GM12892 (cell line): ENCODE results near the gene CCDC154.

Experiments
- DNase-seq: peaks from one replicate; pipeline ENCODE4 v3.0.0; 2011; ENCODE audit not compliant: insufficient read length
- FAIRE-seq: peaks from 2 replicates; lab custom pipeline; 2011; peaks lifted over from hg19 to GRCh38; lab: Jason Lieb, UNC
- POLR2A ChIP-seq: IDR thresholded peaks from 2 replicates; pipeline ENCODE4 v1.6.1; 2011; ENCODE audit warnings: low read depth, low read length, control low read depth
- POLR2AphosphoS5 ChIP-seq: IDR thresholded peaks from 2 replicates; pipeline ENCODE4 v1.6.1; 2011; ENCODE audit warnings: low read depth, low read length, control low read depth
- TAF1 ChIP-seq: IDR thresholded peaks from 2 replicates; pipeline ENCODE4 v1.6.1; 2011; ENCODE audit warnings: low read depth, mild to moderate bottlenecking, control low read depth, low read length, borderline replicate concordance

Gene CCDC154

GRCh38 chr16:1401061-1401757, 43.1 kb downstream of the CCDC154 start:
- DNase-seq (no peak), FAIRE-seq (no peak)
- TF ChIP-seq TAF1 (no peak), POLR2AphosphoS5 (no peak), POLR2A (no peak)

- FAIRE-seq (no peak), DNase-seq (no peak)
- TF ChIP-seq POLR2A (no peak), TAF1 (no peak), POLR2AphosphoS5 (no peak)
Observed at GRCh38 chr16:1398826-1399581, 45.4 kb downstream of the CCDC154 start.

GRCh38 chr16:1398351-1398750, 46.0 kb downstream of the CCDC154 start:
- no peak for DNase-seq
- TF ChIP-seq POLR2A, result no peak
- no peak for TF ChIP-seq TAF1
- TF ChIP-seq POLR2AphosphoS5, result no peak
- FAIRE-seq, result no peak

GRCh38 chr16:1397779-1398178, 46.6 kb downstream of the CCDC154 start:
- TF ChIP-seq POLR2A, result no peak
- no peak for TF ChIP-seq TAF1
- no peak for TF ChIP-seq POLR2AphosphoS5
- FAIRE-seq, result no peak

GRCh38 chr16:1395444-1396031, 48.8 kb downstream of the CCDC154 start:
- FAIRE-seq (no peak), DNase-seq (no peak)
- no peak for TF ChIP-seq POLR2AphosphoS5
- TF ChIP-seq POLR2A, result no peak
- no peak for TF ChIP-seq TAF1

More at GRCh38 chr16:1397779-1398178, 46.6 kb downstream of the CCDC154 start:
- DNase-seq, result no peak

- TF ChIP-seq POLR2A (no peak), TAF1 (no peak), POLR2AphosphoS5 (no peak)
- FAIRE-seq (no peak), DNase-seq (no peak)
Observed at GRCh38 chr16:1394367-1394951, 49.9 kb downstream of the CCDC154 start.

- no peak for TF ChIP-seq POLR2AphosphoS5
- TF ChIP-seq TAF1, result no peak
- FAIRE-seq (no peak), DNase-seq (no peak)
Observed at GRCh38 chr16:1393613-1394176, 50.7 kb downstream of the CCDC154 start.

GRCh38 chr16:1392826-1393225, 51.5 kb downstream of the CCDC154 start:
- DNase-seq (no peak), FAIRE-seq (no peak)
- TF ChIP-seq POLR2AphosphoS5 (no peak), TAF1 (no peak), POLR2A (no peak)

- FAIRE-seq, result no peak
- TF ChIP-seq POLR2A (no peak), POLR2AphosphoS5 (no peak), TAF1 (no peak)
- DNase-seq, result no peak
Observed at GRCh38 chr16:1390239-1390779, 54.0 kb downstream of the CCDC154 start.

GRCh38 chr16:1389762-1390161, 54.6 kb downstream of the CCDC154 start:
- FAIRE-seq (no peak), DNase-seq (no peak)
- no peak for TF ChIP-seq POLR2A
- no peak for TF ChIP-seq POLR2AphosphoS5
- TF ChIP-seq TAF1, result no peak

GRCh38 chr16:1387331-1387730, 57.0 kb downstream of the CCDC154 start:
- TF ChIP-seq TAF1, result no peak
- TF ChIP-seq POLR2AphosphoS5, result no peak
- no peak for TF ChIP-seq POLR2A
- FAIRE-seq, result no peak
- DNase-seq, result no peak
